ENCODE results near the gene REC114.

DNA sequence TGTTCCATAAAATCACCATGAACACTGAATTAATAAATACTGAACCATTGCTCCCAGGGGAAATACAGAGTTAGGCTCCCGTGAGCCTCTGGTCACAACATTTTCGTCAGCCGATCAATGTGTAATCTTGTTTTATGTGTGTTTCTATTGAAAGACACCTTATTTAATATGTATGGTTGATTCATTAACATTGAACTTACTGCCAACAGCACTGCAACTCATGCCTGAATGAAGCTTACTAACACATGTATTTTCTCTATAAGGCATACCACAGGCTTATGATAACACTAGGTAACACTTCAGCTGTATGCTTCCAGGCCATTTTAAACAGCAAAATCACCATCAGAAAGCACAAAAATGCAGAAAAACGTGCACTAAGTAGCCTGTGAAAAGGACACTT lies 9.1 kb upstream of the REC114 start:
- no peak for TF ChIP-seq POLR2A (IDR thresholded peaks at IDR 0.05)
- TF ChIP-seq, protein P1, sequence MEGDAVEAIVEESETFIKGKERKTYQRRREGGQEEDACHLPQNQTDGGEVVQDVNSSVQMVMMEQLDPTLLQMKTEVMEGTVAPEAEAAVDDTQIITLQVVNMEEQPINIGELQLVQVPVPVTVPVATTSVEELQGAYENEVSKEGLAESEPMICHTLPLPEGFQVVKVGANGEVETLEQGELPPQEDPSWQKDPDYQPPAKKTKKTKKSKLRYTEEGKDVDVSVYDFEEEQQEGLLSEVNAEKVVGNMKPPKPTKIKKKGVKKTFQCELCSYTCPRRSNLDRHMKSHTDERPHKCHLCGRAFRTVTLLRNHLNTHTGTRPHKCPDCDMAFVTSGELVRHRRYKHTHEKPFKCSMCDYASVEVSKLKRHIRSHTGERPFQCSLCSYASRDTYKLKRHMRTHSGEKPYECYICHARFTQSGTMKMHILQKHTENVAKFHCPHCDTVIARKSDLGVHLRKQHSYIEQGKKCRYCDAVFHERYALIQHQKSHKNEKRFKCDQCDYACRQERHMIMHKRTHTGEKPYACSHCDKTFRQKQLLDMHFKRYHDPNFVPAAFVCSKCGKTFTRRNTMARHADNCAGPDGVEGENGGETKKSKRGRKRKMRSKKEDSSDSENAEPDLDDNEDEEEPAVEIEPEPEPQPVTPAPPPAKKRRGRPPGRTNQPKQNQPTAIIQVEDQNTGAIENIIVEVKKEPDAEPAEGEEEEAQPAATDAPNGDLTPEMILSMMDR (IDR thresholded peaks at IDR 0.05) = no peak
